RPMI8226 (cell line): Measurements from ENCODE around the gene ASB10.

Experiments
- DNase-seq: peaks from one replicate; pipeline ENCODE4 v3.0.0-alpha.2; 2015

The ASB10 gene

DNA sequence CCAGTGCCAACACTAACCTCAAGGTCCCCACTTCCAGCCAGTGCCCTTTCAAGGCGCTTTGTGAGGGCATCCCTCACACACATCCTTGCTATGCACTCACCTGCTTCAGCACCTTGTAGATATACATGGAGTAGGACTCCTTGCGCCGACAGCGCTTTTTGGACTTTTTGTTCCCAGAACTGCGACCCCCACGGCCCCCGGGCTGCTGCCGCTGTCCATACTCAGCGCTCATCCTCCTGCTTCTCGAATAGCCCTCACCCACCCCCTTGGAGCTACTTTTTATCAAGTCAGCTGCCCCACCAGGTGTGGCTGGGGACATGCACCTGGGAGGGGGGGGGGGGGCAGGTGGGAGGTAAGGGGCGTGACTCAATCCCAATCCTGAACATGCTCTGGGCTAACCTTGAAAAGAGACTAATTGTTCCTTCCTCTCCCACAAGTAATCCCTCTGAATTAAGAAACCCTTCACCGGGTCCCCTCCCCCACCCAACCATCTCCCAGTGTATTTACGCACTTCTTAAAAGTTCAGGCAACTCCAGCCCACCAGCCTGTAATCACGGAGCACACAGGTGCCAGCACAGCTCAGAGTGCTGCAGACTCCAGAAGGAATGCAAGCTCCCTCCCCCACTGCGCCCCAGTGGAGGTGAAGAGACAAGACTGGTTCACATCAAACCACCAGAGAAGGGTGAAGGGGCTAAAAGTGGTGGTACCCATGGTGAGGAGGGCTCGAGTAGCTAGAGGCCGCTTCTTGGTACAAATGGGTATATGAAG lies 23.2 kb upstream of the ASB10 start, which contains the start of gene H2BK1:
TSS of gene H2BK1 (minus strand) at position 402 of the 768 bp plus-strand sequence. CDS start at position 232, 170 bp downstream.
- DNase-seq, result no peak

GRCh38 chr7:151209588-151209987 lies 22.5 kb upstream of the ASB10 start:
- no peak for DNase-seq

DNA sequence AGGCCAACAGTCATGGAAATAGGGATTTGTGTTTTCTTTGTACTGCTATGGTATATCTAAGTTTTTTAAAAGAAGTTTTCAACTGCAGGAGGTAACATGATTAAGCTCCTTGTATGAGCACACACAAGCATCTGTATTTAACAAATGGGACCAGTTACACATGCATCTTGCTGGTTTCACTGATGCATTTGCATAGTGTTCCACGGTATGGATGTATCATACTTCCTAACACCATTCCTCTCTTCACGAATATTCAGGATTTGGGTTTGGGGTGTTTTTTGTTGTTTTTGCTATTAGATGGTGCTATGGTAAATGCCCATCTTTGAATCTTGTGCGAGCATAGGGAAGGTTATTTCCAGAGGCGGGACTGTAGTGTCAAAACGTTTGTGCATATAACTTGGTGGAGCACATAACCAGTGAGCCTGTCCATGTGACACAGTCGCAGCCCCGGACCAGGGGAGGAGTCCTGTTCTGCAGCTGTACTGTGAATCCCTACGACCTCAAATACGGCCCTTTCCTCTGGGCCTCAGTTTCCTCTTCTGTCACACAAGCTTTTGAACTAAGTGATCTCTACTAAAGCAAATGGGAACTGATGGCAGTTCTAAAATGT lies 21.3 kb upstream of the ASB10 start:
- DNase-seq, result no peak

- no peak for DNase-seq
Observed at GRCh38 chr7:151207804-151208203, 20.8 kb upstream of the ASB10 start.

DNA sequence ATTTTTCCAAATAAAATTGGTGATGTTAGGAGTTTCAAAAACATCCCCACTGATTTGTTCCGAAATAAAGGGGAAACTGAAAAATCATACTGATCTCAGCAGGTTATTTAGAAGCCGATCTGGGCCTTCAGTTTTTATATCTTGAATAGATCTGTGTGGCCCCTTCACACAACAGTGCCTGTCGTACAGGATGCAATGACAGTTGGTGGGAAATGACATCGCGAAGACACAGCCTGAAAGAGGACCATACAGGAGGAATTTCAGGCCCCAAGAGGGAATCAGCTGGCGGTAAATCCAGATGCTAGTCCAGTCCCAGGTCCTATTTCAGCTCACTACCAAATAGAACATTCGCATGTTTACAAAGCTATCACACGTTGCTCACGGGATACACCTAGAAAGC lies 20.3 kb upstream of the ASB10 start:
- no peak for DNase-seq

DNA sequence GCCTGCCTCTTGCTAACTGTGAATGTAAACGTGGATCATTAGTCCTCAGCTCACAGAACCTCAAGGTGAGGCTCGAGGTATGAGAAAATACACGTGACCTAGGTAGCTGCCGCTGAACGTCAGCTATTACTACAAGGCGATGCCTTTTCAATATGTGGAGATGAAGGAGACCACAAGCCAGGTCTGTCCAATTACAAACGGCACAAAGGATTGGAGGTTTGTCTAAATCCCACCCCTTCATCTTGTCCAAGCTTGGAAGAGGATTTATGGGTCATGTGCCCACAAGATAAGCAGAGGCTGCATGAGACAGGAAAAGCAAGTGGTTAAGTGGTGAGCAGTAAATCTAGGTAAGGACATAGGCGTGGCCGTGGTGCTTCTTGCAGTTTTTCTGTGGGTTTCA lies 19.9 kb upstream of the ASB10 start:
- DNase-seq, result no peak

- no peak for DNase-seq
Observed at GRCh38 chr7:151205730-151206129, 18.7 kb upstream of the ASB10 start.

GRCh38 chr7:151204383-151205032 lies 17.5 kb upstream of the ASB10 start:
- peak; percentile 60 for DNase-seq

DNA sequence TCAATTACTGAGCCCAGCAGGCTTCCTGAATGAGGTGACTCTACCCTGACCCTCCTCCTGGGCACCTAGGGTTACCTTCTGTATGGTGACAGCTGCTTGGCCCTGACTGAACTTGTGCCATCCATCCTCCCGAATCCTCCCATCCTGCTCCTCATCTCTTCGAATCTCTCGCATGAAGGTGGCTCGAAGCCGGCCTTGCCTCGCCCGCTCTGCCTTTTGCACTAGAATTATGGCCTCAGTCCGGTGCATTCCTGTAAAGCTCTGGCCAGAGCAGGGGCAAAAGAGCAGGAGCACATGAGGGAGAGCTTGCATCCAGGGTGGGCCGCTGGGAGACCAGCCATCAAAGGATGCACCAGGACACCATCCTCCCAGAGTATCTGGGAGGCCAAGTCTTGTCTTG lies 15.8 kb upstream of the ASB10 start:
- DNase-seq, result no peak

DNA sequence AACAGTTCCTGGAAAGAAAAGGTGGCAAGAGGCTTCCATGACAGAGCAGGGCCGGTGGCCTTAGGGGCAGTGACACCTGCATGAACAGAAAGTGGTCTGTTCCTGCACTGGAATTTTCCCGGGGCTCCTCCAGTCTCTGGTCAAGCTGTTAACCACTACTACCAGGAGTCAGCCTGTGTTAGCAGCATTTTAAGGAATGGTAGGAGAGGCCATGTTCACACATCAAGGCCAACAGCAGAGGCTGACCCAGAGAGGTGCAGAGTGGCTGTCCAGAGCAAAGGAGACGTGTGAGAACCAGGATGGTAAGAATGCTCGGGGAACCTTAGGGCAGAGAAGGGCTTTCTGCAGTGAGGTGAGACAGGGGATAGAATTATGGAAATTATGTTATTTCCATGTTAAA lies 14.7 kb upstream of the ASB10 start:
- DNase-seq, result no peak

DNA sequence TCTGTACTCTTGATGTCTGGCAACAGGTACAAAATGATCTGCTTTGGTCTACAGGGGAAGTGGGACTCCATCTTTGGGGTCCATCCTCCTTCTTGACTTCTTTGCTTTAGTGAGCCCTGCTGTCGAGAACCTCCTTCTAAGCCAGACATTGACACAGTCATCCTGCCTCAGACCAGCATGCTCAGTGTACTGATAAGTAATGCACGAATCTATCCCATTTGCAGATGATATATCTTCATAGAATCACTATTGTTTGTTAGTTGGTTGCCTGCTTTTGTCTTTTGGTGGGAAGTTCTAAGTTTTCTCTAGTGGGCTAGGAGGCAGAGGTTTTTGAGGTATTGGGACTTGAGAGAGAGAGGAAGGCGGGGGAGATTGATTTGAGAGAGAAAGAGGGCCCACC lies 14.3 kb upstream of the ASB10 start:
- DNase-seq, result no peak

GRCh38 chr7:151198945-151199848 lies 12.1 kb upstream of the ASB10 start:
- DNase-seq, result no peak

DNA sequence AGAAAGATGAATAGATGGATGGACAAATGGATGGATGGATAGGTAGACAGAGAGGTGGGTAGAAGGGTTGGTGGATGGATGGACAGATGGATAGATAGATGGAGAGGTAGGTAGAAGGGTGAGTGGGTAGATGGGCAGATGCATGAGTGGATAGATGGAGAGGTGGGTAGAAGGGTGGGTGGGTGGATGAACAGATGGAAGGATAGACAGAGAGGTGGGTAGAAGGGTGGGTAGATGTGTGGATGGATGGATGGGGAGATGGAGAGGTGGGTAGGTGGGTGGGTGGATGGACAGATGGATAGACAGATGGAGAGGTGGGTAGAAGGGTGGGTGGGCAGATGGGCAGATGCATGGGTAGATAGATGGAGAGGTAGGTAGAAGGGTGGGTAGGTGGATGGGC lies 10.9 kb upstream of the ASB10 start:
- no peak for DNase-seq

DNA sequence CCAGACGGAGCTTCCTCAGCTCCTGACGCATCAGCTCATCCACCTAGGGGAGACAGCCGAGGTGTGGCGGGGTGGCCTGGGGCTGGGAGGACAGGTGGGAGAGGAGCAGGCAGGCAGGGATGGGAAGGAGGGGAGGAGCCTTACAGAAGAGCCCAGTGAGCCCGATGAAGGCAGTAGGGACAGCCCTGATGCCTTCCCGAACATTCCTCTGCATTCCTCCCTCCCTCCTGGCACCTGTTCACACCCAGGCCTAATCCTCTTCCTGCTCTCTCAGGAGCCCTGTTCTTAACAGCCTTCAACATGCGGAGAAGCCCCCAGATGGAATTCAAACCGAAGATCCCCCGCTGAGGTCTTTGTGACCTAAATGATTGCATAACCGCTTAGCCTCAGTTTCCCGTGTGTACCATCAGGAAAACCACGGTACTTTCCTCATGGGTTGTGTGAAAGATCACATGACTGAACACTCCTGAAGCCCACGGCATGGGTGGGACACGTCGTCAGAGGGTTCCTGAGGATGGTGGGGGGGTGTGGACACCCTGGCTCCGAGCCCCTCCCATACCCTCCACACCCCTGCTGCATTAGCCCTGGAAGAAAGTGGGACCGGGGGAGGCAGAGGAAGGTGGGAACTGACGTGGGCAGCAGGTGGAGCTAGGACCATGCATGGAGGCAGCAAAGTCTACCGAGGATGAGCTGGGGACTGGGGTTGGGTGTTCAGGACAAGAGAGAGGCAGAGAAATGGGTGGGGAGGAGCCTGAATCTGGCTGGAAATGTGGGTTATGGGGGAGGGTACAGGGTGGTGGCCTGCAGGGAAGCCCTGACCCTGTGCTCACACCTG lies 8.8 kb upstream of the ASB10 start:
- DNase-seq, result no peak

GRCh38 chr7:151194188-151194587 lies 7.1 kb upstream of the ASB10 start:
- DNase-seq, result no peak

- no peak for DNase-seq
Observed at GRCh38 chr7:151193203-151193978, 6.3 kb upstream of the ASB10 start.

DNA sequence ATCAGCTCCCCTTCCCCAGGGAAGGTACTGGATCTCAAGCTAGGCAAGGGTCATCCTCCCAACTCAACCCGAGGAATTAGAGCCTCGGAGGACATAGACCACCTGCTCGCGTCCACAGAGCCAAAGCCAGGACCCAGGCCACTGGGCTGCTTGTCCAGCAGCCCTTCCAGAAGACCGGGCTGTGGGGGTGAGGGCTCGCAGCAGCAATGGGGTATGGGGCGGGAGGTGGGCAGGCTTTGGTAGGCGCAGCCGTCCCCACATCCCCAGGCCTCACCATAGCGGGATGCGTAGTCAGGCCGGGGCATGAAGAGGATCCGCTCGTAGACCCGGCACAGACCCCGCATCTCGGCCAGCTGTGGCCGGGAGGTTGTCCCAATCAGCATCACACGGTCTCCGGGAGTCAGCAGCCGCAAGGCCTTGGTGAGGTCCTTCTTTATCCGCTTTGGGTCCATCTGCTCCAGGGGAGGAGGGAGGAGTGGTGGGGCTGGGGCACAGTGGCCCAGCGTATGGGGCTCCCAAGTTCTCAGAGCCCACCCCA lies 5.0 kb upstream of the ASB10 start:
- no peak for DNase-seq

GRCh38 chr7:151191544-151191943 lies 4.5 kb upstream of the ASB10 start:
- DNase-seq, result no peak

- DNase-seq, result no peak
Observed at GRCh38 chr7:151189038-151189437, 2.0 kb upstream of the ASB10 start.

DNA sequence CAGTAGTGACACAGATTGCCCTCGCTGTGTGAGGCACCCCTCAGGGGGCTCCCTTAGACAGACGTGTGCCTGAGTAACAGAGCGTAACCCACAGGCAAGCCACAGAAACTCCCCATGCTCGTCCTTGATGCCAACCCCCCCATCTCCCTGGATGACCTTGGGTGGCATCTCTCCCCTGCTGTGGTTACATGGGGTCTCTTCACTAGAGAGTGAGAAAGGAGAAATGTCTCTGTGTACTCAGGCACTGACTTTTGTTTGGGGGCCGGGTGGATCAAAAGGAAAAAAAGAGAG lies 1.1 kb upstream of the ASB10 start:
- no peak for DNase-seq
